GM19463 (cell line): ENCODE results near the gene SEC61A2.
A peak's percentile ranks its signal among the peaks of the same experiment; 100 is the strongest.

Experiments
- ATAC-seq: cut with Tn5 transposase; IDR thresholded peaks from one replicate; pipeline ENCODE4 v1.9.1; 2021; ENCODE audit warnings: mild to moderate bottlenecking, moderate library complexity; ENCODE audit not compliant: unreplicated experiment

The SEC61A2 gene

DNA sequence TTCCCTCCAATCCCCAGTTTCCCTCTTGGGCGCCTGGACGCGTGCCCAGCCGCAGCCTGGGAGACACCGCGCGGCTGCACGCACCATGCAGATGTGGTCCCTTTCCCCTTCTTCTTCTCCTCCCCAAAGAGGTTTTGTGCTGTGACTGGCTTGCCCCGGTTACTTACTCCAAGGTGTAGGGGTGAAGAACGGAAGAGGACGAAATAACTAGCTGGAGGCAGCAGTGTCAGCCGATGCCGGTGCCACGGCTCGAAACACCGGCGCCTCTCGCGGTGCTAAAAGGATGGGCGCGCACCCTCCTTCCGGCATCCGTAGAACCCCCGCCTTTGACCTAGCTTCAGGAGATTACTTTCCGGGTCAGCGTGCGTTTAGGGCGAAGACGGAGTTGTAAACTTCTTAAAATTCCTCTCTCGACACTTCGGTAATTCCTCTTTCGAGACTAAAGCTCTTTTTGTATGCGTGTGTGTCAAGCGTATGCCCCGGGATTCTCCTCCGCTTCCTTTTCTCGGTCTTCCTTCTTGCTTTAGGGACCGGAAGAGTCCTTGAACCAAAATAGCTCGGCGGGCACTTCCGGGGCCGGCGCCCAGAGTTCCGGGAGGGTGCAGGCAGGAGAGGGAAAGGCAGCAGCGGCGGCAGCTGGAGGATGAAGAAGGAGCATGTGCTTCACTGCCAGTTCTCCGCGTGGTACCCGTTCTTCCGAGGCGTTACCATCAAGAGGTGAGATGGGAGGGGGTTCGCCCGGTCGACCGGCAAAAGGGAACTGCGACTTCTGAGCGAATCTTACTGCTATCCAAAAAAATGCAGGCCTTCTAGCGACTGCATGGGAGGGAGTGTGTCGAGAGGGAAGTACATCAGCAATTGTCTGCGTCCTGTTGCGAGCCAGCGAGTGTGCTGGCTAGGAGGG, 66.4 kb downstream of the SEC61A2 start, which contains the start of the genes CDC123 and NUDT5:
TSS of gene CDC123 (plus strand) at position 586 of the 904 bp plus-strand sequence. CDS start at position 644, 58 bp downstream.
TSS of gene NUDT5 (minus strand) at position 289 of the 904 bp plus-strand sequence. CDS start 9,600 bp downstream, outside the sequence.
- peak; percentile 86 for ATAC-seq

DNA sequence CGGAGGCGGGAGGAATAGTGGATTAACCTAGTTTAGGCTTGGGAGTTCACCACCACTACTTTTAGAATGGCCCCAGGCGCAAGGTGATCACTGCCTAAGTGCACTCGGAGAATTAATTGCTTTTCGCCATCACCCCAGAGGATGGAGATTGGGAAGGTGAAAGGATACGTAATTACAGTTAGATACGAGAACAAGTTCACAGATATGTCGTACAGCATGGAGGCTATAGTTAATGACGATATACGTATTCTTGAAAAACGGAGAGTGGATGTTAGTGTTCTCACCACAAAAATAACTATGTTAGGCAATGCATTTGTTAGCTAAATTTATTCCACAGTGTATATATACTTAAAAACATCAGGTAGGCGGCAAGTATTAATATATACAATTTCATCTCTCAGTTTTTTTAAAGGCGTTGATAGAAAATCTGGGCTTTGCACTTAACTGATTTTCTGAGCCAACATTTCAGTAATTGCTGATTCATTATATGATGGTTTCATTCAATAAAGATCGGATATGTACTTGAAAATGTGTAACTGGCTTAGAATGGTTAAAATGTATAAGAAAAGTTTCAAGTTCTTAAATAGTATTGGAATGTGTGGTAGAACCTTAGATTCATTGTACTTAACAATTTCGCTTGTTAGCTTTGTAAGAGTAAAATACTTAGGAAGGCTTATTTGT, 67.2 kb downstream of the SEC61A2 start:
- no peak for ATAC-seq

DNA sequence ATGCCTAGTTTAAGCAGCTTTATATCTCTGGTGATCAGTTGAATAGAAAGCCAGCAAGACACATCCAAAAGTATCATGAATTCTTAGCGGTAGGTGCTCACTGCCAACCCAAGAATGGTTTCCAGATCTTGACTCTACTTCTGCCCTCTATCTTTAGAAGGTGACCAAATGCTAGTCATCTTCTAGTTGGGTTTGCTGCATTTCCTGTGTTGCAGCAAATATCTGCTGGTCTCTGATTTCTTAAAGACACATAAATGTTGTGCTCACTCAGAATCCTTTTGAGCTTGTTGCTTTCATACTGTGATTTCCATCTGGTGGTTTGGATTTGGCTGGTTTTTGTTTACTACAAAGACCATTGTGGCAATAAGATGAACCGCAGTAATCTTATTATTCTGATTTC, 68.7 kb downstream of the SEC61A2 start:
- no peak for ATAC-seq

DNA sequence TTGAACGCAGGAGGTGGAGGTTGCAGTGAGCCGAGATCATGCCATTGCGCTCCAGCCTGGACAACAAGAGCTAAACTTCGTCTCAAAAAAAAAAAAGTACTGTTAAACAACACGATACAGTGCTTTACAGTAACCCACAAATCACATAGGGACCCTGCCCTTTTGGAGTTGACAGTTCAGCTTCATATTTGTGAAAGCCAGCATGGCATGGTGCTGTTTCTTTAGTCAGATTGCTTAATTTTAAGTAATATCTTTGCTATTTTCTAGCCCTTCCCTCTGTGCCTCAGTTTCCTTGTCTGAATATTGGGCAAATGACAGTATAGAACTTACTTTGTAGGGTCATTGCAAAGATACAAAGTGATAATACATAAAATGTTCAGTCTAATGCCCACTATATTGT, 71.4 kb downstream of the SEC61A2 start:
- ATAC-seq: no peak

DNA sequence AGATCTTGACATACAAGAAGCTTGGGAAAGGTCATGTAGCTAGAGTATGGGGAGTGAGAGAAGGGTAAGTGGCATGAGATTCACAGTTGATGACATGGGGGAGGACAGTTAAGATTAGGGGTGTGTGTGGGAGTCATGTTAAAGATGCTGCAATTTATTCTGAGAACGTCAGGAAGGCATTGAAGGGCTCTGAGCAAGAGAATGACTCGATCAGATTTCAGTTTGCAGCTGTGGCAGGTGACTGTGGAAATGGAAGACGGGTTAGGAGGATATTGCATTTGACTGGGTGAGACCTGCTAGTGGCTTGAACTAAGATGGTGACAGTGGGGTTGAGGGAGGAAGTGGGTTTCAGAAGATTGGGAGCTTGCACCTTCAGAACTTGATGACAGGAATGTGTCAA, 72.1 kb downstream of the SEC61A2 start:
- ATAC-seq: no peak

DNA sequence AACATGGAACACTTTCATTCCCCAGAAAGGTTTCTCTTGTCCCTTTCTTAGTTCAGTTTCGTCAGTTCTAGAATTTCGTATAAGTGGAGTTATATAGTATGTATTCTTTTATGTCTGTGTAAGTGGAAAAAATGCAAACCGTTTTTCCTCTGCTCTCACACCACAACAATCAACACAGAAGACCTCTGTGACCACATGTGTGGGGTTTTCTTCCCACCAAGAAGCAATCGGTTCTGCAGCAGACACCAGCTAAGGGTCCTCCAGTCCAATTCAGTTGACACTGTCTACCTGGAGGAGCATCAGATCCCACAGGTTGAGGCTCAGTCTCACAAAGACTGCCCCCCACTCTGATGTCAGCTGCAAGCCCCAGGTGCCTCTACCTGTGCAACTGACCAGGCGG, 72.7 kb downstream of the SEC61A2 start:
- ATAC-seq: no peak

DNA sequence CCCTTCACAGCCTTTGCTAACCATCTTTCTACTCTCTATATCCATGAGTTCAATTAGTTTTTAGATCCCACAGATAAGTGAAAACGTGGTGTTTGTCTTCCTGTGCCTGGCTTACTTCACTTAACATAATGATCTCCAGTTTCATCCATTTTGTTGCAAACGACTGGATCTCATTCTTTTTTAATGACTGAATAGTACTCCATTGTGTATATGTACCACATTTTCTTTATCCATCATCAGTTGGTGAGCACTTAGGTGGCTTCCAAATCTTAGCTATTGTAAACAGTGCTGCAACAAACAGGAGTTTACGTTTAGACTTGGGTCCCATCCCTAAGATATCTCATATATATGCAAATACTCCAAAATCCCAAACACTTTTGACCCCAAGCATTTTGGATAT, 75.6 kb downstream of the SEC61A2 start:
- ATAC-seq: no peak

DNA sequence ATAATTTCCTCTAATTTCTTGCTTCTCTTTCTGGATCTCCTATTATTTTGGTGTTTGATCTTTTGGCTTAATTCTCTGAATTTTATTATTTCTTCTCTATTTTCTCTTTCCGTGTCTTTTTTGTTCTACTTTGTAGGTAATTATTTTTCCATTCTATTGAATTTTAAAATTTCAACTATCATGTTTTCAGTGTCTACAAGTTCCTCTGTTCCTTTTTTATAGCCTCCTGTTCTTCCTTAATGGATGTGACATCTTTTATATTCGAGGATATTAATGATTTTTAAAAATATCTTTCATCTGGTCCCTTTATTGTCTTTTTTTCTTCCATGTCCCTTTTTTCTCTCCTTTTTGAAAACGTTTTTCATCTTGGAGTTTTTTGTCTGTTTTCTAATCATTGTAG, 77.6 kb downstream of the SEC61A2 start:
- no peak for ATAC-seq

DNA sequence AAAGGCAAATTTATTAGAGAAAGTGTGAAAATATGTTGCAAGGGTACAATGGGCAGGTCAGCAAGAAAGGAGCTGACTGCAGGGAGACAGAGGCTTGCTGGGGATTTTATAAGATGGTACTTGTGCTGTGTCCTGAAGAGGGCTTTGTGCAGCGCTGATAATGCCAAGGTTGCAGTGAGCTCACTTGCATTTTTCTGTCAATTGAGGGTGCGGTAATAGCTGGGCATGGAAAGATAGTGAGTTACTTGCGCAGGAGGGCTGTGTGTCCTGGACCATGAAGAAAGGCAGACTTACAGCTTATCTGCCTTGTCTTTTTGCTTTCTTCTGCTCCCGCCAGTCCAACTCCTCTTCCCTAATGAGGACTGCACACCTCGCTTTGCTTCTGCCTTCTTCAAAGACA, 79.0 kb downstream of the SEC61A2 start:
- no peak for ATAC-seq

DNA sequence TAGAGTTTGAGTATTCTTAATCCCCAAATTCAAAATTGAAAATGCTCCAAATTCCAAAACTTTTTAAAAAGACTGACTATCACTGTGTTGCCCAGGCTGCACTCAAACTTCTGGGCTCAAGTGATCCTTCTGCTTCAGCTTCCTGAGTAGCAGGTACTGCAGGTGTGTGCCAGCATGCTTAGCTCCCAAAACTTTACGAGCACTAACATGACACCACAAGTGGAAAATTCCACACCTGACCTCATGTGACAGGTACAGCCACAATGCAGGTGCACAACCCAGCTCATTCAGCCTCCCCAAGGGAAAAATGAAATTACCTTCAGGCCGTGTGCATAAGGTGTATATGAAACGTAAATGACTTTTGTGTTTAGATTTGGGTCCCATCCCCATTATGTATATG, 83.0 kb downstream of the SEC61A2 start:
- ATAC-seq: no peak

DNA sequence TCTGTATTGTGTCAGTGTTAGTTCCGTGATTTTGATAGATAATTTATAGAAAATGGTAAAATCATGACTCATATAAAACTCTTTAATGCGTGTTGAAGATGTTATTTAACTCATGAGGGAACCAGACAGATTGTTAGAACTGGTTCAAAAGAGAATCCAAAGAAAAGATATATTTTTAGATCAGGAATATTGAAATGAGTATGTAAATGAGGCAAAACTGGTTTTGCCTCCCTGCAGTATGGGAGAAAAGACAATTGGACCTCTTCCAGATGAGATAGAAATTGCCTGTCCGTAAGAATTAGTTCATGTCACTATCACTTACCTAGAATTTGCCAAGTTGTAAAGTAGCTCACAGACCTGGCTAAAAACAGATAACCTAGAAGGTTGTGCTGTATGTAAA, 84.1 kb downstream of the SEC61A2 start:
- ATAC-seq: no peak

DNA sequence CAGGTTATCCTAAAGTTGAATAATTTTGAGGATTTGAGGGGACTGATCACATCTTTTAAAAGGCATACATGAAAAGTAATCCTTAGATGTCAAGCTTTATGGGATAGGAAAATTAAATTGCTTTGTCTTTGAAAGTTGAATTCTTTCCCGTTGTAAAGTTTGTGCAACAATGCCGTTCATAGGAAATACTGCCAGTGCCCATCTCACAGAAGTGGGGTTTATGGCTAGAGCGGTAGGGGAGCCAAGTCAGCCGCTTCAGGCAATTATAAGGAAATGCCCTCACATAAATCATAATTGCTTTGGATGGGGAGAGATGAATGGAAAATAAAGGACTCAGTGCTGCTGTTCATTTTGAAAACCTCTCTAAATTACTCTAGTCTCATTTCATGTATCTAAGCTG, 84.6 kb downstream of the SEC61A2 start:
- no peak for ATAC-seq

DNA sequence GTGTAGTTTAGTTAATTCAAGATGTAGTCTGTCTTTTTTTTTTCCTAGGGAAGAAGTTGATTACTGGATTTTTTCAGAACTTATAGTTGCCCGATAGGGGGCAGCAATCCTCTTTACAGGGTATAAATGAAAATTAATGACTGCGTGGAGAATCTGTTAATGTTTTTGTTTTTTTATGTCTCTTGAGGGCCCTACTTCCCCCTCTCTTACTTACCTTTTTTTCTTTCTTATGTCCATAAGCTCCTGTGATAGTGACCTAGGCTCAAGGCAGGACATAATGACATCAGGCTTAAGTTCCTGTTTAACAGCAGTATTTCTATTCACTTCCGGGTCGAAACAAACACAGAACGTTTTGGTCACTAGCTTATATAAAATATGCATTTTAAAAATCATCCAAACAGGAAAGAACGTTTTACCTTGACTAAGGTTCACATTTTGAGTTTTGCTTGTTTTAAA, 85.3 kb downstream of the SEC61A2 start:
- ATAC-seq: no peak
